ENCODE measurements around the gene NAIF1.

NAIF1 gene

DNA sequence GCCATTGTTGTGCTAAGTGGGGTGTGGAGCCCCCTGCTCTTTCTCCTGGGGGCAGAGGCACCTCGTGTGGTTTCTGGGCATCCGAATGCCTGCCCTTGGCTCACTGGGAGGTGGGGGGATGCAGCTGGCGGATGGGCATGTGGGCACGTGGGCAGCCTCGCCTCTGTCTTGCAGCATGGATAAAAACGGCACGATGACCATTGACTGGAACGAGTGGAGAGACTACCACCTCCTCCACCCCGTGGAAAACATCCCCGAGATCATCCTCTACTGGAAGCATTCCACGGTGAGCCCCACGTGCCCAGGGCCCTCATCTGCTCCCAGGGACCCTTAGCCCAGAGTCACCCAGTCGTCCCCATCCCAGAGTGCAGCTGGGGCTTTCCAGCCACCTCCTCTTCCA is 35.1 kb upstream of the NAIF1 start:
- no peak for FAIRE-seq

DNA sequence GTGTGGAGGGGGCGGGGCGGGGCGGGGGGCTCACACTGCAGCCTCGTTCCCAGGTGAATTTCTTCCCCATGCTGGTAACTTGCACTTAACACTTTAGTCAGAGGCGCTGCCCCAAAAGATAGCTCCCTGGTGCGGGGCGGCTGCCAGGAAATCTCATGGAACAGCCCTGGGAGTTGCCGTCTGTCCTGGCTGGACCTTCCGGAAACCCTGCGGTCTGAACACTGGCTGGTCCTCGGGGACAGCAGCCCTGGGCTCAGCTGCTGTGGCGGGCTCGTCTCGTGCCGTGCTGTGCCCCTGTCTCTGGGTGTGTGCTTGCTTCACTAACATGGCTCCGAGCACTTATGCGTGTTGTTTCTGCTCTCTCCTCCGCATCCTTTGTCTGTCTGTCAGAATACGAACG is 34.6 kb upstream of the NAIF1 start:
- no peak for FAIRE-seq

DNA sequence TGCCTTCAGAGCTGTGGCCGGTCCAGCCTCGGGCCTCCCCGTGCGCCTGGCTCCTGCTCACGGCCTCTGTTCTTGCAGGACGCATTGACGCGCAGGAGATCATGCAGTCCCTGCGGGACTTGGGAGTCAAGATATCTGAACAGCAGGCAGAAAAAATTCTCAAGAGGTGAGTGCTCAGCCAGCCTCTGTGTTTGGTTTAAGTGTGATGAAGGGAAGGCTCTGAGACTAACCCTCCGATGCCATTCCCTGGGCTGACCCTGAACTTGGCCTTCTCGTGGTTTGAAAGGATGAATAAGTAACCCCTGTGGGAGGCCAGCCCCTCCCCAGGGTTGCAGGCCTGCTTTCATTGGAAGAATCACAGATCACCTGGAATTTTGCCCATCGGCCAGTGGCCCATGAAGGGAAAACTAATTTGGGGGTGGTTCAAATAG is 34.1 kb upstream of the NAIF1 start:
- FAIRE-seq: no peak

DNA sequence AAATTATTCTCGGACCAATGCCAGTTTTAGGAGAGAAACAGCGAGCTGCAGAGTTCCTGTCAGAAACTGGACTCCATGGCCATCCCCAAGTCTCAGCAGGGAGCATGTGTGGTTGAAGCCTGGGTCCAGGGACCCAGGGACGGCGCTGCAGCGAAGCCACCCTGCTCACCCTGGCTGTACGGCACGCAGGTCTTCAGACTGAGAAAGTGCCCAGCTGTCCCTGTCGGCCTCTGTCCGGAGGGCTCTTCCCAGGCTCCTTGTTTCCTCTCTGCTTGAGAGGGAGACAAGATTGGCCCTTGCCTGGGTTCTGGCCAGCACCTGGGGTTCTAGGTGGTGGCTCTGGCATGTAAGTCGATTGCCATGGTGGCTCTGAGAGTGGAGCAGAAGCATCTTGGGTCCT is 33.5 kb upstream of the NAIF1 start:
- no peak for FAIRE-seq

DNA sequence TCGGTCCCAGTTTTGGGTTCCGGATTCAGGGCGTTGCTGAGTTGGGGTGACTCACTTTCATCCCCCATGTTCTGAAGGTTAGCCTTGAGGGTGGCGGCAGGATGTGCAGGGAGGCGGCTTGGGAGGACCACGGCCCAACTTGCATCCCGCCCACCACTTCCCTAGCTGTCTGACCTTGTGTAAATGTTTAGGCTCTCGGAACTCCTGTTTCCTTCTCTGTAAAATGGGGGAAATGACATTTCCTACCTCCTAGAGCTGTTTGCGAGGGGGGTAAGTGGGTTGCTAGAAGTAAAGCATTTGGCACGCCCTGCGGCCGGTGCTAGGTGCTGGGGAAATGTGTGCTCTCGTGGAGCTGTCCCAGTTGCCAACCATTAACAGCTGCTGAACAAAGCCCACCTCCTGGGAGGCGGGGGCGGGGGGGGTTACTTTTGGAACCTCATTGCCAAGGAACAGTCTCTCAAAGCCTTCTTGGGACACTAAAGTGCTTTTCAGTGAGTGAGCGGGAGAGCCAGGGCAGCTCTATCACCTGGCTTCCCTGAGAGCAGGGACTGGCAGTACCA is 32.9 kb upstream of the NAIF1 start:
- no peak for FAIRE-seq

DNA sequence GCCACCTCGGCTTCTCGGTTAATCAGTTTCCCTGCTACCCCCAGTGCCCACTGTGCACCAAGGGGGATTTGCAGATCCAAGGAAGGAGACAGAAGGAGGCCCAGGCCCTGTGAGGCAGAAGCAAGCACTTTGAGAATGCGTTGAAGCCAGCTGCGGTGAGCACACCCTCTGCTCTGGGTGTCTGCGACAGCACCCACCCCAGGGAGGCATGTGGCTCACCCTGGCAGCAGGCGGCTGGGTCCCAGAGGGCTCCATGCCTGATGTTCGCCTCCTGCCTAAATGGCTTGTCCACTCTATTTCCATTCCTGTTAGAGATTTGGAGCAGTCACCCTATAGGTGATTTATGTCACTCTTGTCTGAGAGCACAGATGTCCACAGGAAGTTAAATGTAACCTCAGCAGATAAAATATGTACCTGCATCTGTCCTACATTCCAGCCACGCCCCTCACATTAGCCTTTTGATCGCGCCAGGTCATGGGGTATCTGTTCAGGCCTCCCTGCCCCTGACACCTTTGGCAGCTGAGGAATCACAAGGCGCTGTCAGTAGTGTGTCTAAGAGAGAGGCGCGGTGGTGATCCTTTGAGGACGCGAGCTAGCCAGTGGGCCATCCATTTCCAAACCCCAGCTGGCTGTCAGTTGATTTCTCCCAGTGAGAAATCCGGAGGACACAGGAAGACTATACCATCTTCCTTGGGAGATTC is 32.3 kb upstream of the NAIF1 start:
- no peak for FAIRE-seq

DNA sequence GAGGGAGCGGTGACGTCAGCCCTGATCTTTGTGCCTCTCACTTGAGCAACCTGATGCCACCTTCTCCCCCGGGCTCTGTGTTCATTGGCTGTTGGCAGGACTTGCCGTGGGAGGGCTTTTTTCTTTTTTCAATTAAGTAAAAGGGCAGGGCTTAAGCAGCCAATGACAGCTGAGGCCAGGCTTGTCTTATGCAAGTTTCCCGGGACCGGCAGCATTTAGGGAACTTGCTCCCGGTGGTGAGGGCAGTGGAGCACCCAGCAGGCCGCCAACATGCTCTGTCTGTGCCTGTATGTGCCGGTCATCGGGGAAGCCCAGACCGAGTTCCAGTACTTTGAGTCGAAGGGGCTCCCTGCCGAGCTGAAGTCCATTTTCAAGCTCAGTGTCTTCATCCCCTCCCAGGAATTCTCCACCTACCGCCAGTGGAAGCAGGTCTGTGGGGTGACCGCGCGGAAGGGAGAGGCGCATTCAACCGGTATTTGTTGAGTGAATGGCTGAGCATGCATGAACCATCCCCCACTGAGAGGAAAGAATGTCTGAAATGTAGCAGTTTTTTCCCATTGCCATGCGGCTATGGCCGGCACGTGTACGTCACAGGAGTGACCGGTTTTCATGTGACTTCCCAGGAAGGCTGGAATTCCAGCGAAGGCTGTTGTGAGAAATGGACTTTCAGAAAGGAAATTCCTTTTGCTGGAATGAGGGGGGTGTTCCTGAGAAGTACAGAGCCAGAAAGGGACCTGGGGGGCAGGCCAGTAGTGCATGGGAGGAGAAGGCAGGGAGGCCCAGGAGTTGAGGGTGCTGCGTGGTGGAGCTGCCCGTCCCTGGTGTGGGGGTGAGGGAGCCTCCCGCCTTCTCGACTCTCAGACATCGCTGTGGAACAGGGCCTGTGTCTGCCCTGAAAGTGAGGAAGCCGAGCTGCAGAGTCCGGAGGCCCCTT is 31.4 kb upstream of the NAIF1 start:
- FAIRE-seq: no peak

DNA sequence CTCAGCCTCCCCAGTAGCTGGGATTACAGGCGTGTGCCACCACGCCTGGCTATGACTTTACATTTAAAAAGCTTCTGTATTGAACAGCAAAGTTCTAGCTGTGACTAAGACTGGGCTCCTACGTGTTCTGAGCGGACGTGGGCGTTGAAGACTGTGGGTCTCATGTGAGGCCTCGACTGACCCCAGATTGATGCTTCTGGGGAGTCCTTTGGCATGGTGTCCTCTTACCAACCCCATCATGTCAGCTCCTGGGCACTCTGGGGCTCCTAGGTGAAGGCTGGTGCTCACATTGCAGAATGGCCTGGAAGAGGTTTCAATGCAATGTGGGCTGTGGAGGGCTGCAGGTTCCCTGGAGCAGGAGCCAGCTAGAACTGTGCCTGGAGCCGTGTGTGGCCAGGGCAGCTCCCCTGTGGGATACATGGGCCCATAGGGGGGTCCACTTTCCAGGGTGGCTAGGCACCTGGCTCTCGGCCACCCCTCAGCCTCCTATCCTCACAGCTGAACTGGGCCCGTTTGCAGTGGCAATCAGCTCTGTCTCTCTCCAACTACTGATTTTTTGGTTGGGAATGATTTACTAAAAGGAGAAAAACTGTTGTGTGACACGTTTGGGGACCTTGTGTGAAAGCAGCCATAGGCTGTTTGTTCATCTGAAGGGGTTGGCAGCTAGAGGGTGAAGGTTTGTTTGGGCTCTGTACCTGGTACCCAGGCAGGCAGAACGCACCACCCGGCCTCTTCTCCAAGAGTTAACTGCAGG is 30.6 kb upstream of the NAIF1 start:
- FAIRE-seq: no peak

DNA sequence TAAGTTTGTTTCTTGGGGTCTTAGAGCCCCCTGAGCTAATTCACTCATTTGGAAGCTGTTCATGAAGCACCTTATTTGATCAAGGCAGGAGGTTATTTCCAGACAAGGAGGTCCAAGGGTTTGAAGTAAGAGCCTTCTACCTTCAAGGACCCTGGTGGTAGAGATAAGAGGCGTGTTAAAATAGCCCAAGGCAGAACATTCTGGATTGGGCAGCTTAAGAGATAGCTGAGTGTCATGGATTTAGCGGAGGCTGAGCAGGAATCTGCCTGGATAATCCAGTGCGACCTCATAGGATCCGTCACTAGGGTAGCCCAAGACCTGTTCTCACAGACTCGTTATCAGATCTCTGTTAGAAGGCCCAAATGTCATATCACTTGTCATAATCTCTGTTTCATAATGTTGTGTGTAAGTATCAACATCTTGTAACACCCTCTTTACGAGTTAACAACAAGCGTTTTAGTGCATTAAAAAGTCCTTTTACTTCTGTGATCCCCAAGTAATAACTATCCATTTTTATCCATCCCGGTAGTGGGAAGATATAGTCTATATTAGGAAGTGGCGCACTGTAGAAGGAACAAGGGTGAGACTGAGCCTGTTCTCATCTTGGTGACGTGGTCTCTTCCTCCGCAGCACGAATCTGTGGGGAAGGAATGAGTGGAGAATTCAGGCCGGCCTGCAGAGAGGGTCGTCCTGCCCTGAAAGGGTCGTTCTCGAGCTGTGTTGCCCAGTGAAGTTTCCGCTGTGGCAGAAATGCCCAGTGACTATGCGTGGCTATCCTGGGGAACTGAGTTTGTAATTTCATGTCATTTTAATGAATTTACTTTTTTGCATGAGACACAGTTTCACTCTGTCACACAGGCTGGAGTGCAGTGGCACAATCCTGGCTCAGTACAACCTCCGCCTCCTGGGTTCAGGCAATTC is 29.8 kb upstream of the NAIF1 start:
- no peak for FAIRE-seq

DNA sequence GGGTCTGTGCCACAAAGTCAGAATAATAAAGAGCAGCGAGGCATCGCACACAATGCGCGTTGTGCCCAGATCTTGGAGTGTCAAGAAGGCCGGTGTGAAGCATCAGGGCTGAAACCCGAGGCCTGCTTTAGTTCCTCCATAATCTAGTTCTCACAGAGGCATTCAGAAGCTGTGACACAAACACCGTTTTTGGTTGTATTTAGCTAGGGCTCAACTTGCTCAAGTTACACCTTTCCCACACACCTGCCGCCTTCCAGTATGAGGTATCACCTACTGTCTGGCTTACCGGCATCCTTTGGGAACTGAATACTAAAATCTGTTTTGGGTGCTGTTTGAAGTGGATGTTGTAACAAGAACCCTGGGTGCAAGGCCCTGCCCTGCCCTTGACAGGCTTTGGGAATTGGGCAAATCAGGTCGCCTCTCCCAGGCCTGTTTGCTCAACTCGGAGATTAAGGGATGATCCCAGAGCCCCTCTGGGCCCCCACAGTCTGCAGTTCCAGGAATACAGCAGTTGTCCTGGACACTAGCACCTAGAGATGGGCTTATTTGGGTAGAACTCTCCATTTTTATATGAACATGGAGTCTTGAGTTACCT is 27.9 kb upstream of the NAIF1 start:
- no peak for FAIRE-seq

DNA sequence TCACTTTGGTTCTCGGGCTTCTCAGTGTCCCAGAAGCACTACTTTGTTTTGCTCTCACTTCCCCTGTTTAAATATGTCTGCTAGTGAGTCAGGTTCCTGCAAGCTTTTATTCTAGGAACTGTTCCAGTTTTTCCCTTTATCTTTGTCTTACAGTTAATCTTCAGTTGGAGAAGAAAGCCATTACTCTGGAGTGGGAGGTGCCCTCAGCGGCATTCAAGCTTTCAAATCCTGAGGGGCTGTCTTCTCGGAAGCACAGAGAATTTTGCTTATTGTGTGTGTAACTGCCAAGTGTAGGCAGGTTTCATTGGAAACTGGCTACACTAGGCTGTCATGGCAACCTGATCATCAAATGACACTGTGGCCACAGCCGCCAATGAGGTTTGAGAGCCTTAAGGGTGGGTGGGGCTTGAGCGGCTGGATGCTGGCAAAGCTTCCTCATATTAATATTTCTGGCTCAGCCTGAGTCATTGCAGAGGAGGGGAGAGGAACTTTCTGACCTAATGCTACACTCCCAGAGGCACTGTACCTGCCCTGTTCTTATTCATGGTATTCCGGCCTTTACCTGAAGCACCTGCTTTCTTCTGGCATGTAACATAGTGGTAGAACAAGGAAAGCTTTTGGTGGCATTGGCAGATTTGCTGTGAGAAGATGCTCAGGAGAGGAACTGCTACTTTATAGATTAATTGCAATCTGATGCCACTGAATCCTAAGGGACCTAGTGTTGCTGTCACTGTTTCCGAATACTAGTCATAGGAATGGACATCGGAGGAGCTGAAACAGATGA is 27.2 kb upstream of the NAIF1 start:
- no peak for FAIRE-seq

DNA sequence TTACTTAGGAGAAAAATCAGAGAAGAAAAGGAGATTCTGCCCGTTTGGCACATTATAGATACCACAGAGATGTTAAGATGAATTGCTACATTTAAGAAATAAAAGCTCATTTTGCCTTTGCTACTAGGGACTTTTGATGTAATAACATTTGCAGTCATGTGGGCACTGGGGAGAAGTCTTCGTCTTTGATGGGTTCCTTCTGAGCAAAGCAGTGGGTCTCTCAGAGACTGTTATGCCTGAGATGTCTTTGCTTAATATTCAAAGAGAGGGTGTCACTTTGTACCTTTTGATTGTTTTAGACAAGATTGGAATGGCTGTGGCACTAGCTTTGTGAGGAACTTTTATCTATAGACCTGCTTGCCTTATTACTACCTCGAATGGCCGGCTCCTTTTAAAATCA is 25.9 kb upstream of the NAIF1 start:
- FAIRE-seq: no peak

DNA sequence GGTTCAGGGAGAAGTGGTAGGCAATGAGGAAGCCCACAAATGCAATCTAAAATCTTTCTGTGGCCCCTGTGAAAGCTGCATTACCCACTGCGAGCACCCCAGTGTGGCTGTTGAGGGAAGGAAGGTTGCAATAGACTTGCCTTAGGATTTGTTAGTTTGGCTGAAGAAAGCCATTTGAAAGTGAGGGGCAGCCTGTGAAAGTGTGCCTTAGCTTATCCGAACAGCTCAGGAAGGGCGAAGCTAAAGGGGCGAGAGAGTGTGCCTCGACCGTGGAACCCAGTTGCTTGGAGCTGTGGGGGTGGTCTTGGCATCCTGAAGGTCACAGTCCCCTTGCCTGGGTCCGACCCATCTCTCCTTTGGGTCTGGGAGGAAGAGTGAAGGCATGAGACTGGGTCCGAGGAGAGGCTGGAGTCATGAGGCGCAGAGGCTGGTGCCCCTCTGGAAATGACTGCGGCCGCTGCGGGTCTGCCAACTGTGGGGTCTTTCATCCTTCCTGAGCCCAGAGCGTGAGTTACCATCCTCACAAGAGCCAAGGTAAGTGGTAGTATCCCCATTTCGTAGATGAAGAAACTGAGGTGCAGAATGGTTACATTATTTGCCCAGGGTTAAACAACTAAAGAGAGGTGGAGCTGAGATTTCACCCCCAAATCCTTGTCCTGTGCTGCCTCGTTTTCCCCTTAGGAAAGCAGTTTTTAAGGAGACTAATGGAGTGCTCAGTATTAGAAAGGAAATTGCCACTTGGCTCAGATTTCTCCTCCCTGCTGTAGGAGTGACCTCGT is 25.3 kb upstream of the NAIF1 start:
- no peak for FAIRE-seq

DNA sequence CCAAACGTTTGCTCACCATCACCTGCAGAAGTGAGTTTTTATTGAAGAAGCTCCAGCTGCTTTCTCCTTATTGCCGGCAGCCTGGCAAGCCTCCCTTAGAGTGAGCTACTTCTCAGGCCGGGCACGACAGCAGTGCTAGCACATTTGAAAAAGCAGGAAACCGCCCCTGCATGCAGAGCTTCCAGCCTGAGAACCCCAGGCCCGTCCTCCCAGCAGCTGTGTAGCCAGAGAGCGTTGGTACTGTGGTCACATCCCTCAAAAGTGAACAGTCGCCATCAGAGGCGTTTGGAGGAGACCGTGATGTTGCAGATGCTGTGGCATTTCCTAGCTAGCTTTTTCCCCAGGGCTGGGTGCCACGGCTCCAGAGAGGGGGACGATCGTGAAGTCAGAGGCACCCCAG is 24.5 kb upstream of the NAIF1 start:
- FAIRE-seq: no peak

DNA sequence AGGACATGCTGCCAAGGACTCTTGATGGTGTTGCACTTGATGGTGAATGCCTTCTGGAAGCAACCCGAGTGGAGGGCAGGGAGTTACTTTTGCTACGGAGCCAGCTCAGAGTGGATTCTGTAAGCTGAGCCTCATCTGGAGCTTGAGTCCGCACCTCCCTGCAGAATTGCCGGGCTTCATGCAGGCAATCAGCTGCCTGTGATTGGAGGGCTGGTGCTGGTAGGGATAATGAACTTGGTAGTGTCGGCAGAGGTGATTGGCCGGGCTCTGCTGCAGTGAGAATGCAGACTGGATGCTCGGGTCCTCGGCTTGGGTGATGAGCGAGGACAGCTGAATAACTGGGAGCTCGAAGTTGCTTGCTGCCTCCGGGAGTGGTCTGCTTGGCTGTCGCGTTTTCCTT is 24.0 kb upstream of the NAIF1 start:
- no peak for FAIRE-seq

DNA sequence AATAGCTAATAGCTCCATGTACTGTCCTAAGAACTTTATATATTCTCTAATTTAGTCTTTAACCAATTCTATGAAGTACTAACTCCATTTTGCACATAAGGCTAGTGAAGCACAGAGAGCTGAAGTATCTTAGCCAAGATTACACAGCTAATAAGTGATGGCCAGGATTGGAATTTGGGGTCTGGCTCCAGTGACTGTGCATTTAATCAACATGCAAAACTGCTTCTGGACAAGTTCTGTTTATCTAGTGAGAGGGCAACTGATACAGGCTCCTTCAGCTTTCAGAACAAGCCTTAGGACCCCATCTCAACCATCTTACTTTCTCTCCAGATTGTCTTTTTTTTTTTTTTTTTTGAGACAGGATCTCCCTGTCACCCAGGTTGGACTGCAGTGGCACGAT is 22.2 kb upstream of the NAIF1 start:
- FAIRE-seq: no peak

DNA sequence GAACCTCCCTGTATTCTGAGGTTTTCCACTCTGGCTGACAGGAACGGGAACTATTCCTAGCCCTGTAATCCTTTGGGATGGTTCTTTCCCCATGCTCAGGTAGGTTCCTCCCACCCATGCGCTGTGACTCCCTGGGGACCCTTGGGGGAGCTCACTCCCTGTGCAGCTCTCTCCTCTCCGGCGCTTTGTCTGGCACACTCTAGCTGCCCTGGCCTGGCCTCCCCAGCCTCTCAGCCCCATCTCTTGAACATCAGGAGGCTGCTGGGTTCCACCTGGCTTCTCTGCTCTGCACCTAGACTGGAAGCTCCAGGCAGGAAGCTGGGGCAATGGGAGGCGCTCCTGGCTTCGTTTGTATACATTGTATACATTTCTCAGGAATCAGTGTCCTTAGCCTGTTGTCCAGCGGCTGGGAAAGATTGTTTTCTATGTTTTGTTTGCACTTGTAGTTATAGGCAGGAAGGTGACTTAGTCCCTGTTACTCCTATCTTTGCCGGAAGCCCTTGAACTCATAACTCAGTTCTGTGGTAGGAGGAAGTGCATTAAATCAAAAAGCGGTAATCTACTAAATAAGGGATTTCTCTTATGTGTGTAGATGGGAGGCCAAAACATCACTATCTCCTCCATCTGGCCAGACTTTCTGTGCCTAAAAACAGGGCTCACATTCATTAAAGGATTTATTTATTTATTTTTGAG is 21.3 kb upstream of the NAIF1 start:
- no peak for FAIRE-seq

DNA sequence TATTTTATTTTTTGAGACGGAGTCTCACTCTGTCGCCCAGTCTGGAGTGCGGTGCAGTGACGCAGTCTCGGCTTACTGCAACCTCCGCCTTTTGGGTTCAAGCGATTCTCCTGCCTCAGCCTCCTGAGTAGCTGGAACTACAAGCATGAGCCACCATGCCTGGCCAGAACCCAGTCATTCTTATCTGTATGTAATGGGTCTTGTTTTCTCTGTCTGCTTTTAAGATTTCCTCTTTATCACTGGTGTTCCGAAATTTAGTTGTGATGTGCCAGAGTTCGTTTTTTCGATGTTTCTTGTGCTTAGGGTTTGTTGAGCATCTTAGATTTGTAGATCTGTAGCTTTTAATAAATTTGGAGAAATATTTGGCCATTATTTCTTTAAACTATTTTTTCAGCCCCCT is 20.1 kb upstream of the NAIF1 start:
- no peak for FAIRE-seq

DNA sequence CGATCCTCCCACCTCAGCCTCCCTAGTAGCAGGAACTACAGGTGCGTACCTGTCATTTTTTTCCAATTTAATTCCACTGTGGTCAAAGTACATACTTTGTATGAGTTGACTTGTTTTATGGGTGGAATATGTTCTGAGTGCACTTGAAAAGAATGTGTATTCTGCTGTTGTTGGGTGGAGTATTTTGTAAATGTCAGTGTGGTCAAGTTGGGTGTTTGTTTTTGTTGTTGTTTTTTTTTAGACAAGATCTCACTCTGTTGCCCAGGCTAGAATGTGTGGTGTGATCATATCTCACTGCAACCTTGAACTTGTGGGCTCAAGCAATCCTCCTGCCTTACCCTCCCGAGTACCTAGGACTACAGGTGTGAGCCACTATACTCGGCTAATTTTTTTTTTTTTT is 18.8 kb upstream of the NAIF1 start:
- FAIRE-seq: no peak

Measured in colon (tissue), 2 donors.